GM19463 (cell line): ENCODE data around the gene ANTXR1.

Experiments
- ATAC-seq: cut with Tn5 transposase; IDR thresholded peaks from one replicate; pipeline ENCODE4 v1.9.1; 2021; ENCODE audit warnings: mild to moderate bottlenecking, moderate library complexity; ENCODE audit not compliant: unreplicated experiment

The ANTXR1 gene

DNA sequence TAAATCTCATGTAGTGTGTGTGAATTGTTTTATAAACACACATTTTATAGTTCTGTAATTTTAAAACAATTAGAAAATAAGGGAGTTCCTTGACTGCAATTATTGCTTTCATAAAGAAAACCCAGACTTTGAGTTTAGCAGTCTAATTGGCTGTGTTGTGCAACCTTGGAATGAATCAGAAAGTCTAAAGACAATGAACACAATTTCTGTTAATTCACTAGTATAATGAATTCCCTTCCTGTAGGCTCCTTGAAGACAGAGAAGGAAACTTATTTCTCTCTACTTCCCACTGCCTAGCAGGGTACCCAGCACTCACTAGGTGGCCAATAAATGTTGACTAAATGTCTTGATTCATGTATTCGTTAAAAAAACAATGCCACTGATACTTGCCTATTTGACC lies 79.9 kb downstream of the ANTXR1 start:
- ATAC-seq = no peak

DNA sequence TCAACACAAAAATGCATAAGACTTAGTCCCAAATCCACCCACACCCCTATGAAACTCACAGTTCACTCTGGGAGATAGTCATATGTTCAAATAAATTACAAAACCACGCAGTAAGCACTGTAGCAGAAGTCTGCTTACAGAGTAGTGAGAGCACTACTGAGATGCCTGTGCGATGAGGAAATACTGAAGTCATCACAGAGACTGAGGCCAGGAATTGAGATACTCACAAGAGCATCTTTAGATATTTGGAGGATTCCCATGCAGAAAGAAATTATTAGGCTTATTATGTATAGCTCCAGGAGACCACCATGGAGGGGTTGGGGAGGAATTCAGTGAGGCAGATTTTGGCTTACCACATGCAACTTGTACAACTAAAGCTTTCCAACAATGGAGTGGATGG lies 82.3 kb downstream of the ANTXR1 start:
- no peak for ATAC-seq

DNA sequence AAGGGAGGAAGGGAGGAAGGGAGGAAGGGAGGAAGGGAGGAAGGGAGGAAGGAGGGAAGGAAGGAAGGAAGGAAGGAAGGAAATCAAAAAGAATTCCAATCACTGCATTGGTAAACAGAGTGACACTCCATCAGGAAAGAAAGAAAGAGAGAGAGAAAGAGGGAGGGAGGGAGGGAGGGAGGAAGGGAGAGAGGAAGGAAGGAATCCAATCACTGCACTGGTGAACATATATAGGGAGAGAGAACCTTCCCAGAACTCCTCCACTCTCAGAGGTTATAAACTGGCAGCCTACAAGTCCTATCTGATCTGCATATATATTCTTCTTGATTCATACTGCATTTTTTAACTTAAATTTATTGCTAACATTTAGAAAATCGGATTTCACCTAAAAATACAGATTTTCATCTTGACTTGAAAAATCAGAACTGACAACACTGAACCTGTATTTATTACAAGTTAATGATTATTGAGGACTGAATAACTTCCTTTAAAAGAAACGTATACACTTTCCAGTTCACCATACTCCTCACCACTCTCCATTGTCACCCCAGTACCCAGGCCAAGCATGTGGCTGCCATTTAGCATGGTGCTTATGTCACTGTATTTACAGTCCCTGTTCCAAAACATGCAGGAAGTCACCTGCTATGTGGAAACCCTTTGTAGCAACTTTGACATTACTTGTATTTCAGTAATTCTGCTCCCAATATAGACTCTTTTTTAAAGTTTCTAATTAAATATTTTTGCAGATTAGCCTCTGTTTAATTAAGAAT lies 83.5 kb downstream of the ANTXR1 start:
- ATAC-seq = no peak

DNA sequence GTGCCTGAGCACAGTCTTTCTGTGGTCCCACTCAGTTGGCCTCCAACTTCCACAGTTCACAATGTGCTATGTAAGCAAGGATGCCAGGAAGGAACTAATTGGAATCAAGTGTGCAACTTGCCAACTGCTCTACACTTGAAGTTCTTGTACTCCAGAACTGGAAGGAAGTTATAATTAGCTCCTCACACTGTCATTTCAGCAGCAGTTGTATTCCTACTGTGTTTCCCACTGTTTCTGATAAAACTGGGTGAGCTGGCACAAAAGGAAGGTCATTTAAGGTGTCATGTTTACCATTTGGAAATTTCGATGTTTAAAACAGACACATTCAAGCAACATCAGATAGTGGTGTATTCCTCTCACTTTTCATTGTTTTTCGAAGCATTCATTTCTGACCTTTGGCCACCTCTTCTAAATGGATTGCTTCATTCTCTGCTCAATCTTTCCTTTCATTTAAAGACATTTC lies 84.2 kb downstream of the ANTXR1 start:
- ATAC-seq = no peak

DNA sequence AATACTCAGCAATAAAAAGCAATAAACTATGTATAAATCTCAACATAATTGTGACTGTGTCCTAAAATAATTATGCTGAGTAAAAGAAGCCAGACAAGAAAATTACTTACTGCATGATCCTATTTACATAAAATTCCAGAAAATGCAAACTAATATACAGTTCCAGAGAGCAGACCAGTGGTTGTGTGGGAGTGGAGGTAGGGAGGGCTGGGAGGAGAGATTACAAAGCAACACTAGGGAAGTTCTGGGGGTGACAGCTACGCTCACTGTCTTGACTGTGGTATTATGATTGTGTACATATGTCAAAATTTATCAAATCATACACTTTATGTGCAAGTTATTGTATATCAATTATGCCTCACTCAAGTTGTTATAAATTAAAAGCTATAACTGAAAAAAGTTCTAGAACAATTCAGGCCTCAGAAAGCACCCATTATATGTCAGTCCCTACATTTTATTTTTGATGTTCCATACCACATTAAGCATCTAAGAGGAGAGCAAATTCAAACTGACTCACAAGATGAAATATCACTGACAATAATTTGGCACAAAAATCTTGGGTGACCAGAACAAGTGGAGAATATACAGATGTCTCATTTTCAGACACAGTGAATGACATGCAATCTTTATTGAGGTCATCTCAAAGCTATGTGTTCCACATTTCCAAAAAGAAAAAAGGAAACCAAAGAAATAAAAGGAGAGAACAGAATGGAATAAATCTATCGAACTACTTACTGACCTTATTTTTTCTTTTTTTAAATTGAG lies 85.1 kb downstream of the ANTXR1 start:
- ATAC-seq = no peak

DNA sequence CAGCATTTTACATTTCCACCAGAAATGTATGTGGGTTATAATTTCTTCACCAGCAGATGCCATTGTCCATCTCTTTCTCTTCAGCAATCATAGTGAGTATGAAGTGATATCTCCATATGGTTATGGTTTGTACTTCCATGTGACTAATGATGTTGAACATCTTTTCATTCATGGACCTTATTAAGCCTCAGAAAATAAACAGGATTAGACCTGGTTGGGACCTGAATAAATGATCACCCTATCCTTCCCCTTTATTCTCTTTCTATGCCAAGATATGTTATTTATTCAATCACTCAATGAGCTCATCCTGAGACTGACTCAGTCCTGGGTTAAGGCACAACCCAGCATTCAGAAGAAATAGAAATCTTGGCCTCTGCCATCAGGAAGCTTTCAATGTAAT lies 86.6 kb downstream of the ANTXR1 start:
- ATAC-seq = no peak

DNA sequence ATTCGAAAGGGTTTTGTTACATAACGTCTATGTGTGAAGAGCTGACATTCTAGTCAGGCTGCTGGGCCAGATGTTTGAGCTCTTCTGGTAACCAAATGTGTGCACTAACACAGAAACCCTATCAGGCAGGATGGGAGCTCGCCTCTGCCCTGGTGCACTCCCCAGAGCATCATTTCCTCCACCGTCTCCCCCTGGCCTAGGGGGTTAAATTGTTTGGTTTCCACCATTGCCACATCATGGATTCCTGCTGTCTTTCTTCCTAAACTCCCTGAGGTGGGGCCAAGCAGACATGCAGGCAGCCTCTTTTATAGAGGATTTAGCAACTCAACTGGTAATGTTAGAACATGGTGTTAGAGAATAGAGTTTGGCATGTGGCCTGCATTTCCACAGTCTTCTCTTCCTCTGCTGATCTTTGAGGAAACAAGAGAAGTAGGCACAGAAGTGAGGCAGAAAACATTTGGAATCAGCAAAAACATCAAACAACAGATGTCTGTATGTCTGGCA lies 87.3 kb downstream of the ANTXR1 start:
- ATAC-seq = no peak

DNA sequence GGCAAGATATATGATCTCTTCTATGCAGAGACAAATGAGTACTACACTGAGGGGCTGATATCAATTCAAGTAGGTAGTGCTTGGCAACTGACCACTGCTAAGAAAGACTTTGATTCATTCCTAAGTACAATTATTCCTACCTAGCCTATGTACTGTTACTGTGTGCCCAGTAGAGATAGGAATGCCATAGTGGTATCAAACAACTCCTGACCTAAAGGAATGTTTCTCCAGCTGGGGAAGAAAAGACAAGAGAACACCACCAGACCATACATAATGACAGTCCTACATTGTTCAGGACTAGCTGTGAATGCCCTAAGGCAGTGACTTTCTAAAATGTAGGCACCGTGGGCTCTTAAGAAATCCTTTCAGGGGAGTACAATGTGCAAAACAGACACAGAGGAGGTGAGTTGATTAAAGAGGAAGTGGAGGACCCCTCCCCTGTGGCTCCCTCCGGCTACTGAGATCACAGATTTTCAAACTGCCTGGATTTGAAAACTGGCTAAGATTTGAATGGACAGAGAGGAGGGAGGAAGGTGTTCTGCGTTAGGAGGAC lies 89.1 kb downstream of the ANTXR1 start:
- ATAC-seq = no peak

DNA sequence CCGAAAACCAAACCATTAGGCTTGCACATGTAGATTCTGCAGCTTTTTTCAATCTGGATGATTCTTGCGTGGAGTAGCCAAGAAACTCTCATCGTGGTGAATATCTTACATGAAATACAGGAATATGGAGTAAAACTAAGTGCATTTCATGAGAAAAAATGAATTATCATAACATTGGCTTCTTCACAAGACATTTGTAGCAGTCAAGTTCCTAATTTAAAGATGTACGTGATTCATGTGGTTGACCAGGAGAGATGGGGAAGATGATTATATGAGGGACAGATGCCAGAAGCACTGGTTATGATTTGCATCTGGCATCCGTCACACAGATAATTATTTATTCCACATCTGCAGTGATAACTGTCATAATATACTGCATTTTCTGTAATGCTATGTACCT lies 90.4 kb downstream of the ANTXR1 start:
- ATAC-seq = no peak

DNA sequence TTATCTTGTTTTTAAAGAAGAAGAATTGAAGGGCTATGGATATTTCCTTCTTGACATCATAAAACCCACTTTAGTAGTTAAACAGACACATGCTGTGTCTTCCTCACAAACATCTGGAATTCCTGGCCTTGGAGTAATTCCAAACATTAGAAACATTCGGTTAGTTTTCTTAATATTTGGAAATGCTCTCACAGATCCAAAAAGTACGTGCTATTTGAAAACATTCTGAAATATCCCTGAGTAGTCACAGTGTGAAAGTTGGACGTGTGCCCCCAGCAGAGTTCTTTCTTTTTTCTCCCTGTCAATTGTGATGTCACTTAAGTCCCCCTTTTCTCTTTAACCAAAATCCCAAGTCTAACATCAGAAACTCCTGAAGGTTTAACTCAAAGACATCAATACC lies 91.3 kb downstream of the ANTXR1 start:
- no peak for ATAC-seq

DNA sequence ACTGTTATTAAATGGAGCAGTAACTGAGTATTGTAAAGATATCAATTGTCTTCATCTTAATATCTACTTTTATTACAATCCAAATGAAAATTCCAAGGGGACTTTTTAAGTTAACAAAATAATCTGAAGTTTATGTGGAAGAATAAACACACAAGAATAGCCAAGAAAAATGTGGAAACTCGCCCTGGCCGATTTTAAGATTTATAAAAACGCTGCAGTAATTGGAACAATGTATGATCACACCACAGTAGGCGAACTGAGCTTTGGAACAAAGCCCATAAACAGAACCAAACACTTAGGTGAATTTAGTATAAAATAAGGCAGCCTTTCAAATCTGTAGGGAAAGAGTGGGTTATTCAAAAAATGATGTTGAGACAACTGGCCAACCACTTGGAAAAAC lies 96.3 kb downstream of the ANTXR1 start:
- no peak for ATAC-seq

DNA sequence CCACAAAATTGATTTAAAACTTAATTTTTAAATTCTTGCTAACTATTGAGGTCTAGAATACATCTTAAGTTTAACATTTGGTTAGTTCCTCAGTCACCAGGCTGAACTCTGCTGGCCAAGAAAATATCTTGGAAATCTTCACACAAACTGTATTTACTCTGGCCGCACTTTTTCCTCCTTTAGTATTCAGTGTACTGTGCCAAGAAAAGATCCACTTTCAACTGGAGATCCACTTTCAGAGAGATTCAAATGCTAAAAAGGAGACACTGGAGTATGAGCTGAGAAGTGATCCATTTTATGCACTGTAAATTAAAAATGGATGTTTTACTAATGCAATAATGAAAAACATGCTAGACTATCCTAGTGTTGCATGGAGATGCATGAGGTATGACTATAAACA lies 98.1 kb downstream of the ANTXR1 start:
- ATAC-seq = no peak

DNA sequence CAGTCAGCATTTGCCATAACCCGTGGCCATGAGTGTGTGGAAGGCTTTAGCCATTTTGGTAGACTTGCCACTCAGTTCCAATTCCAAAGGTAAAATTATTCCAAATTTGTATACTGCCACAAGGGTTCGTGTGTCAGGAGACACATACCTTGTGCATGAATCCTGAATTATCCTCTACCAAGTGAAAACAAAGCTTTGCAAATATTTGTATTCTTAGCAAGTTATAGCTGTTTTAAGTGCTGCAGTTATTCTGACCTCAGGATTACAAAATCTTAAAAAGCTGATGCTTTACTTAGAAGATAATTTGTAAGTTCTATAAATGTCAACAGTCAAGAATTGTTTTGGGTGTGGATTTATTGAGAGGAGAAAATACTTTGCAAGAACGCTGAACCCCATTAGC lies 100.6 kb downstream of the ANTXR1 start:
- no peak for ATAC-seq

DNA sequence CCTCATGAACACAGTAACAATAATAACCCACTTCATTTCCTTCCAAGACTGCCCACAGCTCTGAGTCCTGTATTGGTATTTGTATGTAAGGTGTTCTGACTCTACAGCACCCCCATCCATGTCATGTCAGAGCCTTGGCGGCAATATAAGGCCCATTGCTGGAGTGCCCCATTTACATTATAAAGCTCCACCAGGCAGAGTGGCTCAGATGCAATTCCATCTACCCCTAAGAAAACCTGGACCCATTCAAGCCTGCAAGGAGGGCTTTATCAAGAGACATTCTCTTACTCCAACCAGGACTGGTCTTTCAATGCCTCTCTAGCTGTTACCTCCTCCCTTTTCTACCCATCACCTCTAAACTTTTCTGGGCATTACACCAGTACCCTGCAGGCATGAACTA lies 101.6 kb downstream of the ANTXR1 start:
- no peak for ATAC-seq

DNA sequence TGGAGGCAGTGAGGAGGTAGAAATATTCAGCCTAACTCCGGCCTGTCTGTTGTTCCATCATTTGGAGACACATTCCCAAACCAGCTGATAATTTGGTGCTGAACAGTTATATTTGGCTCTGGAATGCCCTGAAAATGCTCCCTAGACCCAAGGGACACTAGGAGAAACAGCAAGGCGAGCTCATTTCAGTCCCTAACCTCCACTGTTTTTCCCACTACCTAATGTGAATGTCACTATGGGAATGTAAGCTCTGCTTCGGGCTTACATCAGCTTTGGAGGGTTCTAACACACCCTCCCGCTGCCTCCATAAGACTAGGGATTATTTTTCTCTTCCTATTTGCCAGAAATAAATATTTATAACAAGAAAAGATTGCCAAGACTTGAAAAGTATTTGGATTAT lies 103.5 kb downstream of the ANTXR1 start:
- no peak for ATAC-seq

DNA sequence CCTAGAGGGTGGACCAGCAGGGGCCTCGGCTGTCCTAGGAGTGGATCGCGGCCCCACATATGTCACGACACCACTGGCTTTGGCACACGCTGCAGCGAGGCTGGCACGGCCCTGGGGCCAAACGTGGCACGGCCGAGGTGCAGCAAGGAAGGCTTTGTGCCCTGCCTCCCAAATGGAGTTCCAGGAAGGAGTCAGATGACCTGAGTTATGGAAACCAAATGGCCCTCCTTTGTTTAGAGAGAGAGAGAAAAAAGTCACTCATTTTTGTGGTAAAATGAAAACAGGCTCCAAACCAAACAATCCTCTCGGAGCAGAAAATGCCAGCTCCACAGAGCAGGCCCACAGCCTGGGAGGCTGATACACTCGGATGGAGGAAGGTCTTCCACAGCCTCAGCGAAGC lies 105.6 kb downstream of the ANTXR1 start:
- no peak for ATAC-seq

DNA sequence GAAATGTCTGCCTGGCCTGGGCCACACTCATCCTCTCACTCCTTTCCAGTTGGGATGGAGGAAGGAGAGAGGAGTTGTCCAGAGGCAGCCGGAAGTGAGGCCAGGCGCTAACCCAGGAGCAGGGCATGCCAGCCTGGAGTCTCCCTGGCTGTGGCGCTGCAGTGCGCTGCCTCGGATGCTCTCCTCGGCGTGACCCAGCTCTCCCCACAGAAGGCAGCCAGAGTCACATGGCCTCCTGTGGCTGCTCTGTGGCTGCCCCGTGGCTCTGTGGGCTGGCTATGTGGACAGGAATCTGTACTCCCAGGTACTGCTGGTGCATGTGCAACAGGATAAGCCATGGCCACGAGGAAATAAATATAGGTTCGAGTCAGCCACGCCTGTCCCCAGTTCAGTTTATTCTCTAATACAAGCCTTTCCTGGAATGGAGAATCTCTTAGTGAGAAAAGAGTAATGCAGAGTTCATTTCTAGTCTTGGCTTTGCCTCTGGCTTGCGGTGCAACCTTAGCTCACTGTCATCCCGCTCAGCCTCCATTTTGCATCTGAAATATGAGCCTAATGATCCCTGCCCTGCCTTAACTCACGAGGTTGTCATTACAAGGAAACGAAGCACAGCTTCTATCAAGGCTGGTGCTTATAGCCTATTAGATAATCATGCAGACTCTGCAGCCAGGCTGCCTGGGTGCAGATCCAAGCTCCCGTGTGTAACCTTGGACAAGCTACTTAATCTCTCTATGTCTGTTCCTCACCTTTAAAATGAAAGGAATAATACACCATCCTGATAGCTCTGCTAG lies 106.3 kb downstream of the ANTXR1 start:
- ATAC-seq = no peak

DNA sequence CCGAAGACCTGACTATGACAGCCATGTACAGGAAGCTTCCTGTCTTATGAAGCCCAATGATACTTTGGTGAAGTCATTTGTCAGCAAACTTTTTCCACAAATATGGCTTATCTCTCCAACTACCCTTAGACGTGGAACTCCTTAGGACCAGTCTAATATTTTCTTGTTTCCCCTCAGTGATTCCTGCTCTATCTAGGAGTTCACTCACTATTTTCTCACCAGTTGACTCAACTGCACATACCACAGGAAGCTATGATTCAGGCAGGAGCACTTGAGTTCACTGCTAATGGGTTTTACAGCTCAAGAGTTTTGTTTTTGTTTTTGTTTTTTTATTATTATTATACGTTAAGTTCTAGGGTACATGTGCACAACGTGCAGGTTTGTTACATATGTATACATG lies 109.3 kb downstream of the ANTXR1 start:
- no peak for ATAC-seq

DNA sequence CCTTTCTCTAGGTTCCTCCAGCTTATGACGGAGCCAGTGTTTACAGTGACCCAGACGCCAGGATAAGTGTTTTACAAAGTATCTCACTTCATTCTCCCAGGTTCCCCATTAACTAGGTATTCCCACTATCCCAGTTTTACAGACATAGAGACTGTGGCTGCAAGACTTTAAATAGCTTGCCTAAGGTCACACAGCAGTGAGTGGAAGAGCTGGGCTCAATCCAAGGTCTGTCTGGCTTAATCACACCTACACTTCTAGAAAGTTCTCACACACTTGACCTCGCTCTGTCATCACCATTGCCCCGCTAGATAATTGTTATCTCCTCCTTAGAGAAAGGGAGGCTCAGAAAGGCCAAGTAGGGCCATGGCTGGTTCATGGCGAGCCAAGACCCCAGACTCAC lies 110.2 kb downstream of the ANTXR1 start:
- no peak for ATAC-seq

DNA sequence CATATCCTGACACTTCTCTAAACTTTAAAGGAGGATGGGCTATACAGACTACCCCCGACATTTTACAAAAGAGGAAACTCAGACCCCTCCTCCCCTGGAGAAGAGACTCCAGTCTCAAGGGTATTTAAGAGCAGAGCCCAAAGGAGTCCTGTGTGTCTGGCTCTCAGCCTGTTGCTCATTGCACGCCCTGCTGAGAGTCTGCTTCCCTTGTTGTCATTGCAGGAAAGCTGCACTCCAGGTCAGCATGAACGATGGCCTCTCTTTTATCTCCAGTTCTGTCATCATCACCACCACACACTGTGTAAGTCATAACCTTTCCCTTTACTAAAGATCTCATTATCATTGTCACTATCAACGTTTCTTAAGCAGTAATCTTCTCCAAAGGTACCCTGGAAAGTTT lies 111.4 kb downstream of the ANTXR1 start:
- ATAC-seq = no peak

DNA sequence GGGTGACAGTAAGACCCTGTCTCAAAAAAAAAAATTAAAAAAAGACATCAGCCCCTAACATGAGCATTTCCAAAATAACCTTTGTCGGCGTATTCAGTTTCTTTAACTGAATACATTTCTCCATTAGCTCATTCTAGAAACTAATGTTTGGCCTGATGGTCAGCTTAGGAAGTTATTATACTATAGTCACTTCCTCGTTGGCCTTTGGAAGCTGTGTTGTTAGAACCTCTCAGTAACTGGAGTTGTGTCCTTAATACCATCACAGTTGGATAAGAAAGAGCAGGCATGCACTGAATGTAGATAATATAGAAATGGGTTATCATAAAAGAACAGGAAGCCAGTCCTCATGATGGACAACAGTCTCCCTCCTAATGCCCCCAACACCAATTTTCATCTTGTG lies 112.8 kb downstream of the ANTXR1 start:
- no peak for ATAC-seq
